Measurements from ENCODE around the gene MYO16.

The MYO16 gene

GRCh38 chr13:109256866-109257760 lies 627.7 kb downstream of the MYO16 start:
- DNase-seq: no peak

Data from stimulated activated CD4-positive, alpha-beta T cell treated with anti-CD3 and anti-CD28 coated beads, Interleukin-4, amount 100 ng/mL, for 24 hours (primary cell).